H9 (cell line): ENCODE data around the gene GRIN2D. TPM values are rescaled to one million over a fixed set of nuclear protein-coding genes. Genes with fewer than 3 reads are reported as not detected.

ENCODE experiments used
- DNase-seq: peaks from one replicate; pipeline ENCODE4 v3.0.0-alpha.2; 2017
- H2AFZ ChIP-seq: one replicate; pipeline ENCODE4 v1.6.1; 2013; ENCODE audit warnings: mild to moderate bottlenecking, low read length, control low read depth, moderate library complexity
- H2AK5ac ChIP-seq: 2 replicates; pipeline ENCODE4 v1.6.1; 2013; ENCODE audit warnings: low read length, control low read depth, mixed read lengths; ENCODE audit not compliant: insufficient read length
- H2BK120ac ChIP-seq: one replicate; pipeline ENCODE4 v1.6.1; 2013; ENCODE audit warnings: low read depth, mild to moderate bottlenecking, low read length, control low read depth, inconsistent platforms; ENCODE audit not compliant: poor library complexity, severe bottlenecking
- H2BK12ac ChIP-seq: 2 replicates; pipeline ENCODE4 v1.6.1; 2013; ENCODE audit warnings: low read length, control low read depth, mixed read lengths, low read depth; ENCODE audit not compliant: insufficient read length
- H2BK15ac ChIP-seq: 2 replicates; pipeline ENCODE4 v1.6.1; 2013; ENCODE audit warnings: low read depth, low read length, control low read depth
- H2BK20ac ChIP-seq: one replicate; pipeline ENCODE4 v1.6.1; 2013; ENCODE audit warnings: low read depth, mild to moderate bottlenecking, low read length, control low read depth, inconsistent platforms; ENCODE audit not compliant: poor library complexity, severe bottlenecking
- H2BK5ac ChIP-seq: 2 replicates; pipeline ENCODE4 v1.6.1; 2013; ENCODE audit warnings: low read length, control low read depth, mixed read lengths; ENCODE audit not compliant: insufficient read length
- H3K14ac ChIP-seq: 2 replicates; pipeline ENCODE4 v1.6.1; 2013; ENCODE audit warnings: low read length, control low read depth; ENCODE audit not compliant: insufficient read depth
- H3K18ac ChIP-seq: 2 replicates; pipeline ENCODE4 v1.6.1; 2013; ENCODE audit warnings: low read depth, mild to moderate bottlenecking, mixed read lengths, low read length, control low read depth; ENCODE audit not compliant: insufficient read length
- H3K23ac ChIP-seq: 2 replicates; pipeline ENCODE4 v1.6.1; 2013; ENCODE audit warnings: low read length, control low read depth, mixed read lengths, low read depth; ENCODE audit not compliant: insufficient read length
- H3K23me2 ChIP-seq: 2 replicates; pipeline ENCODE4 v1.6.1; 2013; ENCODE audit warnings: low read depth, mild to moderate bottlenecking, mixed read lengths, low read length, control low read depth; ENCODE audit not compliant: insufficient read length, poor library complexity, severe bottlenecking
- H3K27ac ChIP-seq: 2 replicates; pipeline ENCODE4 v1.5.1; 2013; ENCODE audit warnings: low read length, control low read depth, mixed read lengths, low read depth; ENCODE audit not compliant: insufficient read length
- H3K27me3 ChIP-seq: 2 replicates; pipeline ENCODE4 v1.6.1; 2013; ENCODE audit warnings: low read length, control low read depth, inconsistent platforms; ENCODE audit not compliant: insufficient read depth
- H3K4ac ChIP-seq: 2 replicates; pipeline ENCODE4 v1.6.1; 2013; ENCODE audit warnings: low read depth, mild to moderate bottlenecking, control low read depth, inconsistent platforms, low read length, moderate library complexity
- H3K4me1 ChIP-seq: 2 replicates; pipeline ENCODE4 v1.6.1; 2013; ENCODE audit warnings: low read length, control low read depth, inconsistent platforms; ENCODE audit not compliant: insufficient read depth
- H3K4me2 ChIP-seq: 2 replicates; pipeline ENCODE4 v1.6.1; 2013; ENCODE audit warnings: low read length, control low read depth, mixed read lengths; ENCODE audit not compliant: insufficient read length, insufficient read depth
- H3K56ac ChIP-seq: 2 replicates; pipeline ENCODE4 v1.6.1; 2013; ENCODE audit warnings: low read depth, mild to moderate bottlenecking, mixed read lengths, low read length, control low read depth; ENCODE audit not compliant: insufficient read length
- H3K79me1 ChIP-seq: 2 replicates; pipeline ENCODE4 v1.6.1; 2013; ENCODE audit warnings: low read depth, mild to moderate bottlenecking, moderate library complexity, low read length, control low read depth, inconsistent platforms; ENCODE audit not compliant: insufficient read depth, poor library complexity, severe bottlenecking
- H3K79me2 ChIP-seq: 2 replicates; pipeline ENCODE4 v1.6.1; 2013; ENCODE audit warnings: low read length, control low read depth, inconsistent platforms; ENCODE audit not compliant: insufficient read depth
- H3K9ac ChIP-seq: 2 replicates; pipeline ENCODE4 v1.6.1; 2013; ENCODE audit warnings: low read length, control low read depth, mixed read lengths; ENCODE audit not compliant: insufficient read length; ENCODE audit errors: extremely low read depth
- H3K9me3 ChIP-seq: one replicate; pipeline ENCODE4 v1.6.1; 2013; ENCODE audit warnings: low read depth, low read length, inconsistent platforms; ENCODE audit not compliant: control insufficient read depth
- H3T11ph ChIP-seq: one replicate; pipeline ENCODE4 v1.6.1; 2013; ENCODE audit warnings: mild to moderate bottlenecking, low read length, control low read depth, inconsistent platforms
- H4K20me1 ChIP-seq: one replicate; pipeline ENCODE4 v1.6.1; 2013; ENCODE audit not compliant: control insufficient read depth, insufficient read length, insufficient read depth
- H4K5ac ChIP-seq: 2 replicates; pipeline ENCODE4 v1.6.1; 2013; ENCODE audit warnings: low read depth, mild to moderate bottlenecking, mixed read lengths, low read length, control low read depth; ENCODE audit not compliant: insufficient read length
- H4K8ac ChIP-seq: replicated peaks from 2 replicates; pipeline ENCODE4 v1.6.1; 2013; ENCODE audit warnings: low read length, control low read depth, mixed read lengths, low read depth; ENCODE audit not compliant: insufficient read length
- H4K91ac ChIP-seq: 2 replicates; pipeline ENCODE4 v1.6.1; 2013; ENCODE audit warnings: low read depth, mild to moderate bottlenecking, moderate library complexity, mixed read lengths, low read length, control low read depth; ENCODE audit not compliant: insufficient read length
- H3K27ac Mint-ChIP-seq, 3 experiments: 2 replicates in 2 of 3; 3 replicates in 1 of 3; pipeline ENCODE4 v1.8.0; 2020 to 2021; ENCODE audit warnings: mixed read lengths in 3 of 3, mild to moderate bottlenecking in 1 of 3, moderate library complexity in 1 of 3
- H3K27me3 Mint-ChIP-seq: 2 replicates; pipeline ENCODE4 v1.8.0; 2021; ENCODE audit warnings: low read depth, mild to moderate bottlenecking, moderate library complexity, mixed read lengths
- H3K36me3 Mint-ChIP-seq, 3 experiments: 2 replicates in 2 of 3; 3 replicates in 1 of 3; pipeline ENCODE4 v1.8.0; 2020 to 2021; ENCODE audit warnings: low read depth in 3 of 3, mixed read lengths in 3 of 3; ENCODE audit not compliant: insufficient read depth in 1 of 3
- H3K4me1 Mint-ChIP-seq, 2 experiments: 2 replicates each; pipeline ENCODE4 v1.8.0; 2020; ENCODE audit warnings: mixed read lengths in 2 of 2
- H3K4me3 Mint-ChIP-seq, 2 experiments: 2 replicates in 1 of 2; 3 replicates in 1 of 2; pipeline ENCODE4 v1.8.0; 2020 to 2021; ENCODE audit warnings: mild to moderate bottlenecking in 2 of 2, mixed read lengths in 2 of 2, moderate library complexity in 1 of 2
- H3K9me3 Mint-ChIP-seq, 2 experiments: 2 replicates in 1 of 2; 3 replicates in 1 of 2; pipeline ENCODE4 v1.8.0; 2020; ENCODE audit warnings: mild to moderate bottlenecking in 2 of 2, mixed read lengths in 2 of 2, moderate library complexity in 1 of 2
- WGBS: extraction: QIAGEN DNeasy Blood & Tissue Kit; methylation state at CpG from one replicate; pipeline ENCODE4 v1.1.7; 2013; ENCODE audit warnings: missing lambda C conversion rate, low lambda C conversion rate, mixed read lengths; ENCODE audit not compliant: insufficient read length; ENCODE audit errors: extremely low coverage; 5-methylcytosine and 5-hydroxymethylcytosine counted together
- total RNA-seq: library from RNA; stranded (reverse); gene quantifications from 2 replicates; pipeline ENCODE4 v1.2.1, GENCODE V29; 2021
- TF ChIP-seq, protein P1 (sequence below): fragments of 200-600 bp; sonication (generic); conservative IDR thresholded peaks from 3 replicates; pipeline ENCODE4 v1.8.0; 2021; ENCODE audit warnings: antibody characterized with exemption, mild to moderate bottlenecking

GRIN2D gene
- total RNA-seq, 1 experiment from 2014 or later = 5.9 TPM

DNA sequence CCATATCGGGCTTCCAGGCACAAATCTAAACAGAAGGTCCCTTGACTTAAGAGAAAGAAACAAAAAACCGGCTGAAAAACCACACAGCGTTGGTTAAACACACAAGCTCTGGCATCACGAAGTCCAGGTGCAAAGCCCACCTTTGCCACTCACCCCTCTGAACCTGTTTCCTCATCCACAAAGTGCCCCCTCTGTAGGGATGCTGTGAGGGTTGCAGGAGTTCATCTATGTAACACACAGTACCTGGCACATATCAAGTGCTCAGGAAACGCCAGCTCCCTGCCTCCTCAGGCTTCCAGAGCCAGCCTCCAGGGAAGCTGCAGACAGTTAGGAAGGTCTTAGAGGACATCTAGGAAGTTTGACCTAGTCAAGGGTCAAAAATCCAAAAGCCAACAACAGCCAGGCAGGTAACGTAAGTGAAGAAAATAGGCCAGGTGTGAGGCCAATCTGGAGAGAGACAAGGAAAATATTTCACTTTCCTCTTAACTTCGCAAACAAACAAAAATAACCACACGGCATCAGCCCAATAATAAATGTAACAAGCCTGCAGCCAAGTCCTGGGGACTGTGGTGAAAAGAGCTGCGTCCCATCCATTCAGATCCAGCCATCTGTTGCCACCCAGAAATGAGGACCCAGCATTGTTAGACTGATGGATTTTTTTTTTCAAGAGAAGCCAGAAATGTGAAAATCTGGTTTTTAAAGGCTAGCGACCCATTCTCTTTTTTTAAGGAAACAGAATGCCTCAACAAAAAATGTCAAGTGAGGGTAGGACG, 12.1 kb upstream of the GRIN2D start:
- WGBS = no CpG with 5 or more reads among the region's 11 CpGs
- Histone ChIP-seq H3K9me3 (no peaks in the 10 kb centered on the region), H2BK15ac (no peak overlapping the region), H4K8ac (no peak overlapping the region), H3K79me1 (no peaks in the 10 kb centered on the region), H3K23ac (no peak overlapping the region), H2AFZ (no peak overlapping the region), H3K27ac (no peak overlapping the region), H3K18ac (no peak overlapping the region), H3K4me1 (no peaks in the 10 kb centered on the region), H2BK5ac (no peak overlapping the region), H3K4ac (no peak overlapping the region), H3K14ac (no peak overlapping the region), H3K9ac (no peak overlapping the region), H2BK12ac (no peak overlapping the region), H3K27me3 (no peaks in the 10 kb centered on the region), H4K20me1 (no peaks in the 10 kb centered on the region), H3K23me2 (no peaks in the 10 kb centered on the region), H4K5ac (no peak overlapping the region), H3K56ac (no peak overlapping the region), H4K91ac (no peak overlapping the region), H3K79me2 (no peaks in the 10 kb centered on the region), H2BK20ac (no peak overlapping the region), H3T11ph (no peak overlapping the region), H2BK120ac (no peak overlapping the region), H2AK5ac (no peak overlapping the region), H3K4me2 (no peak overlapping the region)
- H3K4me1 Mint-ChIP-seq = no peaks in the 10 kb centered on the region
- H3K36me3 Mint-ChIP-seq = peaks cover 34 to 51% (median 48%) of the 10 kb centered on the region in 3 experiments
- peak overlapping the region in 2 of 3 experiments; percentile 50 to 87; a peak in 3 of 7 replicates for H3K27ac Mint-ChIP-seq
- no peaks in the 10 kb centered on the region; the same call in 1 of the 2 replicates for H3K27me3 Mint-ChIP-seq
- DNase-seq = no peak
- H3K4me3 Mint-ChIP-seq = no peak overlapping the region
- TF ChIP-seq, protein P1, sequence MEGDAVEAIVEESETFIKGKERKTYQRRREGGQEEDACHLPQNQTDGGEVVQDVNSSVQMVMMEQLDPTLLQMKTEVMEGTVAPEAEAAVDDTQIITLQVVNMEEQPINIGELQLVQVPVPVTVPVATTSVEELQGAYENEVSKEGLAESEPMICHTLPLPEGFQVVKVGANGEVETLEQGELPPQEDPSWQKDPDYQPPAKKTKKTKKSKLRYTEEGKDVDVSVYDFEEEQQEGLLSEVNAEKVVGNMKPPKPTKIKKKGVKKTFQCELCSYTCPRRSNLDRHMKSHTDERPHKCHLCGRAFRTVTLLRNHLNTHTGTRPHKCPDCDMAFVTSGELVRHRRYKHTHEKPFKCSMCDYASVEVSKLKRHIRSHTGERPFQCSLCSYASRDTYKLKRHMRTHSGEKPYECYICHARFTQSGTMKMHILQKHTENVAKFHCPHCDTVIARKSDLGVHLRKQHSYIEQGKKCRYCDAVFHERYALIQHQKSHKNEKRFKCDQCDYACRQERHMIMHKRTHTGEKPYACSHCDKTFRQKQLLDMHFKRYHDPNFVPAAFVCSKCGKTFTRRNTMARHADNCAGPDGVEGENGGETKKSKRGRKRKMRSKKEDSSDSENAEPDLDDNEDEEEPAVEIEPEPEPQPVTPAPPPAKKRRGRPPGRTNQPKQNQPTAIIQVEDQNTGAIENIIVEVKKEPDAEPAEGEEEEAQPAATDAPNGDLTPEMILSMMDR = peak; percentile 35; the same call in 2 of the 3 replicates
- no peaks in the 10 kb centered on the region for H3K9me3 Mint-ChIP-seq
